Uterus (tissue), 4 donors: Measurements from ENCODE around the gene OR14J1. TPM values are rescaled to one million over a fixed set of nuclear protein-coding genes. Genes with fewer than 3 reads are reported as not detected.

Experiments
- DNase-seq, 2 donors: peaks; one replicate each; pipeline ENCODE4 v3.0.0-alpha.2; 2019 to 2020
- H3K27ac ChIP-seq, 2 donors: fragments of 200-600 bp; sonication (generic); 1 replicate in 1 of 2; 2 replicates in 1 of 2; pipeline ENCODE4 v1.5.1; 2016 to 2018
- H3K27me3 ChIP-seq, 2 donors: fragments of 200-600 bp; sonication (generic); one replicate each; pipeline ENCODE4 v1.5.1; 2018 to 2019; ENCODE audit warnings: control low read depth in 1 of 2
- H3K36me3 ChIP-seq, 2 donors: fragments of 200-600 bp; sonication (generic); one replicate each; pipeline ENCODE4 v1.5.1; 2019; ENCODE audit warnings: control low read depth in 1 of 2
- H3K4me1 ChIP-seq, 2 donors: fragments of 200-600 bp; sonication (generic); one replicate each; pipeline ENCODE4 v1.5.1; 2018 to 2019; ENCODE audit warnings: control low read depth in 1 of 2
- H3K4me3 ChIP-seq, 2 donors: fragments of 200-600 bp; sonication (generic); 1 replicate in 1 of 2; 2 replicates in 1 of 2; pipeline ENCODE4 v1.5.1; 2018 to 2019; ENCODE audit warnings: mild to moderate bottlenecking in 1 of 2
- H3K9me3 ChIP-seq, 2 donors: fragments of 200-600 bp; sonication (generic); one replicate each; pipeline ENCODE4 v1.5.1; 2019; ENCODE audit warnings: control low read depth in 1 of 2
- CTCF ChIP-seq, 4 experiments: fragments of 200-600 bp in 2 of 4; fragments of 450-650 bp in 2 of 4; sonication (generic) in 2 of 4; IDR thresholded peaks; one replicate each; pipeline ENCODE4 v1.5.1; 2016 to 2019; ENCODE audit warnings: antibody characterized with exemption in 4 of 4, mild to moderate bottlenecking in 2 of 4, moderate library complexity in 1 of 4
- POLR2A ChIP-seq, 2 donors: fragments of 450-650 bp; IDR thresholded peaks; one replicate each; pipeline ENCODE4 v1.6.1; 2016; ENCODE audit warnings: antibody characterized with exemption in 2 of 2, mild to moderate bottlenecking in 1 of 2, moderate library complexity in 1 of 2
- intact Hi-C: fragments of 100-400 bp; cut with DNase I; formaldehyde crosslinking; loops from one replicate; pipeline ENCODE4 v1.15.1; 2023; ENCODE audit warnings: low total_unique reads
- total RNA-seq, 4 donors: library from RNA; depleted of rRNA in 3 of 4; stranded (reverse); fragments of >200 nt in 3 of 4; gene quantifications; one replicate each; pipeline versions ENCODE4 v1.1.0 to v1.2.4, GENCODE V29; 2014 to 2023
- donor health status: DM: yes; HTN: yes; CAD: no.

OR14J1 gene
- not detected for total RNA-seq

- no peak within 1 kb of the TSS for H3K4me3 ChIP-seq
- no peaks in the 10 kb centered on the region for H3K9me3 ChIP-seq
- no peak within 1 kb of the TSS for H3K27ac ChIP-seq
- TF ChIP-seq CTCF (IDR thresholded peaks at IDR 0.05), result no peak
- no peak for TF ChIP-seq POLR2A (IDR thresholded peaks at IDR 0.05)
- H3K27me3 ChIP-seq, result no peaks in the 10 kb centered on the region
- intact Hi-C loops, result no loop called here
- no peak for DNase-seq
- no peaks in the 10 kb centered on the region for H3K36me3 ChIP-seq
- no peaks in the 10 kb centered on the region for H3K4me1 ChIP-seq
These were observed at the start of gene OR14J1 for GRCh38 chr6:29301316-29301715. OR14J1 (plus strand) TSS chr6:29301701; CDS start chr6:29306690, 4,989 bp downstream.

- TF ChIP-seq CTCF (IDR thresholded peaks at IDR 0.05) (no peak), POLR2A (IDR thresholded peaks at IDR 0.05) (no peak)
- intact Hi-C loops, result no loop called here
These were observed 49.8 kb upstream of the OR14J1 start for GRCh38 chr6:29251736-29252135.

GRCh38 chr6:29255530-29255929 lies 46.0 kb upstream of the OR14J1 start:
- intact Hi-C loops, result no loop called here
- H3K9me3 ChIP-seq, result no peaks in the 10 kb centered on the region
- no peaks in the 10 kb centered on the region for H3K4me1 ChIP-seq
- H3K36me3 ChIP-seq, result no peaks in the 10 kb centered on the region
- no peaks in the 10 kb centered on the region for H3K27me3 ChIP-seq
- TF ChIP-seq POLR2A (IDR thresholded peaks at IDR 0.05), result no peak
- no peak for TF ChIP-seq CTCF (IDR thresholded peaks at IDR 0.05)
- no peak overlapping the region for H3K27ac ChIP-seq
- DNase-seq, result no peak
- H3K4me3 ChIP-seq, result no peak overlapping the region

More at GRCh38 chr6:29251736-29252135, 49.8 kb upstream of the OR14J1 start:
- DNase-seq, result no peak
- H3K27ac ChIP-seq, result no peak overlapping the region
- H3K36me3 ChIP-seq, result no peaks in the 10 kb centered on the region
- H3K27me3 ChIP-seq, result no peaks in the 10 kb centered on the region
- no peaks in the 10 kb centered on the region for H3K9me3 ChIP-seq
- H3K4me1 ChIP-seq, result no peaks in the 10 kb centered on the region
- no peak overlapping the region for H3K4me3 ChIP-seq

GRCh38 chr6:29259721-29260120 lies 41.8 kb upstream of the OR14J1 start:
- H3K4me3 ChIP-seq, result no peak overlapping the region

GRCh38 chr6:29263001-29263400 lies 38.5 kb upstream of the OR14J1 start:
- H3K9me3 ChIP-seq, result no peaks in the 10 kb centered on the region
- TF ChIP-seq POLR2A (IDR thresholded peaks at IDR 0.05) (no peak), CTCF (IDR thresholded peaks at IDR 0.05) (no peak)
- no peaks in the 10 kb centered on the region for H3K27me3 ChIP-seq
- H3K36me3 ChIP-seq, result no peaks in the 10 kb centered on the region
- H3K4me3 ChIP-seq, result no peak overlapping the region
- intact Hi-C loops, result no loop called here
- no peak for DNase-seq
- no peaks in the 10 kb centered on the region for H3K4me1 ChIP-seq
- no peak overlapping the region for H3K27ac ChIP-seq

More at GRCh38 chr6:29259721-29260120, 41.8 kb upstream of the OR14J1 start:
- Histone ChIP-seq H3K36me3 (no peaks in the 10 kb centered on the region), H3K27me3 (no peaks in the 10 kb centered on the region), H3K9me3 (no peaks in the 10 kb centered on the region), H3K27ac (no peak overlapping the region), H3K4me1 (no peaks in the 10 kb centered on the region)
- no peak for DNase-seq
- TF ChIP-seq CTCF (IDR thresholded peaks at IDR 0.05) (no peak), POLR2A (IDR thresholded peaks at IDR 0.05) (no peak)
- intact Hi-C loops, result no loop called here
